HG03139 (cell line): Measurements from ENCODE around the gene LIPC.

Experiments used
- ATAC-seq: cut with Tn5 transposase; IDR thresholded peaks from one replicate; pipeline ENCODE4 v1.9.1; 2021; ENCODE audit not compliant: unreplicated experiment

LIPC gene

DNA sequence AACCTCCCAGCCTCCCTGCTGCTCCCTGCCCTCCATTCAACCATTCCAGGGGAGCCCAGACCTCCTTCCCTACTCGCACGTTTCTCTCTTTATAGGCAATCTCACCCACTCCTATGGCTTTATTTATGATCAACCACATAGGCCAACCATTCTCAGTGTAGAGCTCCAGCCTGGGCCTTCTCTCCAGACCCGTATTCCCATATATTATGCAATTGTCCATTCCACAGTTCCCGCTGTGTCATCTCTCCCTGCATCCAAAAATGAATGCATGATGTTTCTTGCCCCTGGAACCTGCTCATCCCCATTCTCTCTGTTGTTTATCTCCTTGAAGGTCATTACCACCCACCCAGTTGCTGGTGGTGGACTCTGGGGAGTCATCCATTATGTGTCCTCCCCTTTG, 140.7 kb downstream of the LIPC start:
- no peak for ATAC-seq

DNA sequence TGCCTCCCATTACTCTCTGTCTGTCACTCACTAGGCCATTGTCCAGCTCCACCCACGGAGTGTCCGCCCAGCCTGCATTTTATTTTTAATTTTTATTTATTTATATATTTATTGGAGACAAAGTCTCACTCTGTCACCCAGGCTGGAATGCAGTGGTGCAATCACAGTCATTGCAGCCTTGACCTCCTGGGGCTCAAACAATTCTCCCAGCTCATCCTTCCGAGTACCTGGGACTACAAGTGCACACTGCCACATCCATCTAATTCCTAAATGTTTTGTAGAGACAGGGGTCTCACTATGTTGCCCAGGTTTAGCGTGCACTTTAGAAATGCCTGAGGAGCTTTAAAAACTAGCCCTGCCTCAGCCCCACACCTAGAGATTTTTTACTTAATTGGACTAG, 141.5 kb downstream of the LIPC start:
- ATAC-seq, result no peak

DNA sequence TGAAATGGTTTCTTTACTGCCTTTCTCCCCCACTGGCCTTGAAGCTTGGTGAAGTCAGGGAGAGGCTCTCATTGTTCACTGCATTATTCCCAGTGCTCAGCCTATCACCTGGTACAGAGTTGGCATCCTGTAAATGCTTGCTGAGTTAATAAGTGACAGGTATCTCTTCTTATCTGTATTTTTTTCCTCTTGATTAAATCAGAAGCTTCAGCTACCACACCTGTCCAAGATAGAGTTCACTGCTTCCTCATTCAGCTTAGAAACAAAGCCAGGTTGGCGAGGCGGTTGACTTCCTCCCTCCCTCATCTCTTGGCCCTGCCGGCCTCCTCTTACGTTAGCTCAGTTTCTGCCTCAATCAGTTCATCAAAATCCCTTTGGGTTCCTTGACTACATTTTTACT, 142.8 kb downstream of the LIPC start:
- no peak for ATAC-seq

DNA sequence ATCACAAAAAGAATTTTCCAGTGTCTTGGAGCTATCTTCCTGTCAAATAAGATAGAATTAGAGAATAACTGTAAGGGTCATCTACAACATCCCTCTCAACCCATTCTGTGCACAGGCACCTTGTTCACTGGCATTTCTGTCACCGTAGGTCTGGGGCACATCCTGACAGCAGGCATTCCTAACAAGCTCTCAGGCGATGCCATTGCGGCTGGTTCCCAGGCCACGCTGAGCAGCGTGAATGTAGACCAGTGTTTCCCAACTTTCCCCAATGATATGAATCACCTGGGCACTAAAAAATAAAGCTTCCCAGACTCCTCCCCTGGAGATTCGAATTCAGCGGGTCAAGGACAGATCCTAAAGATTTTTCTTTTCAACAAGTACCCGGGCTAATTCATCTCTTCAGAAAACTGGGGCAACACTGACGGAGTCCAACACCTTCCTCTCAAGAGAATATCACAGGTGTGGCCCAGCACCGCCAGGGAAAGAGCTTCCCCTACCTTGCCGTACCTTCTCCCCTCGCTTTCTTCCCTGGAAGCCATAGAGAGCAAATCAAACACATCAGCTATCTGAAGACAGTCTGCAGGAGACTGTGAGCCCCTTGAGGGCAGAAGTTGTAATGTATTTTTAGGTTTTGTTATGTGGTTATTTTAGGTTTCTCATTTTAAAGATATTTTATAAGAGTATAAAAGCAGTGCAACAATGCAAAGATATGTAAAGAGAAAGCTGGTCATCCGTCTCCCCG, 143.4 kb downstream of the LIPC start:
- ATAC-seq, result no peak

DNA sequence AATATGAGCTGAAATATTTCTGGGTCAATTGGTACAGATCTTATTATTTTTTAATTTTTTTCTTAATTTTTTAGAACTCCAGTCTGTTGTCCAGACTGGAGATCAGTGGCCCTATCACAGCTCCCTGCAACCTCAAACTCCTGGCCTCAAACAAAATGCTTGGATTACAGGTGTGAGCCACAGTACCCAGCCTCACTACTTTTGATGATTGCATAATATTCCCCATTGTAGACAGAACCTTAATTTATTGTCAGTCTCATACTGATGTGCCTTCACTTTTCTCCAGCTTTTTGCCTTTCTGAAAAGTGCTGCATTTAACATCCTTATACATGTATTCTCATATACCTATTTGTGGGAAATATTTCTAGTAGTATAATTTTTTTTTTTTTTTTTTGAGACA, 144.9 kb downstream of the LIPC start:
- ATAC-seq, result no peak

DNA sequence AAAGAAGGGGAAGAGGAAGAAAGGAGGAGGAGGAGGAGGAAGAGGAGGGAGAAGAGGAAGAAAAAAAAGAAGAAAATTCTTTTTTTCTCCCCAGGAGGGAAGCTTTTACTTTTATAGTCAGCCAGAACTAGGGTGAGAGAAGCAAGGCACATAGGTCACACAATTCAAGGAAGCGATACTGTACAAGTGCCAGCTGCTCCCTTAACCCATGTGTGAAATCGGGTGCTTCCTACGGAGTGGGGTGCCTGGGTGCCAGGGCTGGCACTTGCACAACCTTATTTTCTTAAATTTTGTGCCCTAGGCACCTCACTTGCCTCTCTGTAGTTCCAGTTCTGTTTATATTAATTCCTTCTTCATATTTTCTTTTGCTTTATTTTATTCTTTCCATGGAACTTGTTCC, 150.4 kb downstream of the LIPC start:
- ATAC-seq, result no peak

DNA sequence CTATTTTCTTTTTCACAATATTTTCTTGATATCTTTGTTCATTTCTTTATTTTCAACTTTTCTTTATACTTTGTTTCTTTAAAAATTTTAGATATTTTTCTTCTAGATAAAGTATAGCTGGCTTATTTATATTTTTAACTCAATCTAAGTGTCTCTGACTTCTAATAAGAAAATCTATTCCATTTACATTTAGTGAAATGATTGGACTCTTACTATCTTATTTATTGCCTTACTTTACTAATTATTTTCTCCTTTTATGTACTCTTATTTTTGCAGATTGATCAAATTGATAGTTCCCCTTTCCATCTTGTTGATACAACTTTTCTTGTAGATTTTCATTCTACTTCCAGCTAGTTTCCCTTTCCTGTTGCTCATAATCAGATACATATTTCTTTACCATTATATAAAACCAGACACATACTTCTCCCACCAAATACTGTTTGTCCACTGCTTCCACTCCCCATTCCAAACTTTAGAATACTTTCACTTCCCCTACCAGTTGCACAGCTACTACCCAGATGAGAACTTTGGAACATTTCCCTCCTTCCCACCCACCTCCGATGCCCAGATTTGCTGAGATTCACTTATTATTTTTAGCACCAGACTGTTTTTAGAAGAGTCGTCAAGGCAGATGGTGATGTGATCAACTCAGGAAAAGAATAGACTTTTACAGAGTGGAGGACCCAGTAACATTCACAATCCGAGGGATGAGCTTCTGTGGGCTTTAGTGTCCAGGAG, 151.5 kb downstream of the LIPC start:
- no peak for ATAC-seq

DNA sequence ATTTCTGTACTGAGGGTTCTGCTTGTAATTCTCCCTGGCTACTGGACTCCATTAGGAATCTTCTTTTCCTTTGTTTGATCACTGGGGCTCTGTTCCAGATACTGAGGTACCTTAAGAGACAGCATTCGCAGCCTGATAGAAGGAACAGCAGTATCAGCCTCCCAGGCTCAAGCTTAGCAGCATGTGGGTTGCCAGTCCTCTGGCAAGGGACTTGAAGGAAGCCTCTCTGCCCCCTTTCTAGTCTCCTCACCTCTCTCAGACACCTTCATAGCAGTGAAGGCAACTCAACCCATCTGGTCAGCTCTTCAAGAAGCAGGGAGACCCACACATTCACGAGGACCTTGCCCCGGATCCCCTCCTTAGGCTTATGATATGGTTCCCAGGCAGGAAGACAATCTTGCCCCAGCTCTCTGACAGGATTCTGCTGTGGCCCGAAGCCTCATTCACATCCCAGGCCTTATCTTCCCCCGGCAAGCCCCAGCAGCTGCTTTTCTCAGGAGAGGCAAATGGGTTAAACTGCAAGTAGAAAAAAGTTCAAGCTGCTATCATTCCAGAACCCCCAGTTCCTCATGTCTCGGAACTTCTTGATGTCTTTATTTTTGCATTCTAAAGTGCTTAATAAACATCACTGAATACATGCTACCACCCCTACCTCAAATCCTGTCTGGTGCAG, 153.1 kb downstream of the LIPC start:
- no peak for ATAC-seq

DNA sequence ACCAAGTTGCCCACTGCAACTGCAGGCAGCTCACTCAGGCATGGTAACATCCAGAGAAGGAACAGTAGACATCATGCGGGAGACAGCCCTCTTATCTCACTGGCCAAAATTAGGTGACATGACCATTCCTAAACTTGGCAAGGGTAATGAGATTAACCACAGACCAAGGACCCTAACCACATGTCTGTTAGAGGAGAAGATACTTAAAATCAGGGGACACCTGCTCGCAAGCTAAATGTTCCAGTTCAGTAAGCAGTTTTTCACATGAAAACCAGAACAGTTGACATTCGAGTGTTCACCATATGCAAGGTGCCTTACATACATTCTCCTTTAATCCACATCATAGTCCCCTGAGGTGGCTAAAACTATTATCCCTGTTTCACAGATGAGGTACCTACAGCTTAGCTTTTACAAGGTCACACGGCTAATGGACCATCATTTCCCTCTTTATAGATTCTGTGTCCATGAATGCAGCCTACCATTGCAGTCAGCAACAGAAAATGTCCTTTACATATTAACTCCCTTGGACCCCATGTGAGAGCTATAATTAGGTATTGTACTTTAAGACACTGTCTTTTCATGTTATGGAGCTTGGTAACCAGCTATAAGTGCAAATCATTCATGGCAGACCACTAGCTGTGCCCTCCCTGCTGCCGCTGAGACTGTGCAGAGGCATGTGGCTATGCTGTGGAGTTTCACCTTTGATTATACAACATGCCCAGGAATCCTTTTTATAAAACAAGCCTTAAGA, 154.1 kb downstream of the LIPC start:
- no peak for ATAC-seq

DNA sequence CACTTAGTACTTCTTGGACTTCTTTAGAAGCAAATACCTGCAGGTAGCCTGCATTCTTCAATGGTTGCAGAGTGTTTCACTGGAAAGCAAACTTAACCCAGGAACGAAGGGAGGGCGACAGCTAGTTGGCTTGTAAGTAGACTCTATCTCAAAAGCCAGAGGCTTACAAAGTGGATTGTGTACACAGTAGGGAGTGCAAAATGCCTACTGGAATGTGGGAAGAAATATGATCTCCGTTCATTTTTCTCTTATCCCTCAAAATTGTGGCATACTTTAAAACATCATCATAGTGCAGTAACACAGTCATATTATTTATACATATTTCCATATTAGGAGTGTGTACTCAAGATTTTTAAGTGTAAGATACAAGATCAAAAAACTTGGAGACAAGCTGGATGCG, 155.7 kb downstream of the LIPC start:
- ATAC-seq, result no peak

DNA sequence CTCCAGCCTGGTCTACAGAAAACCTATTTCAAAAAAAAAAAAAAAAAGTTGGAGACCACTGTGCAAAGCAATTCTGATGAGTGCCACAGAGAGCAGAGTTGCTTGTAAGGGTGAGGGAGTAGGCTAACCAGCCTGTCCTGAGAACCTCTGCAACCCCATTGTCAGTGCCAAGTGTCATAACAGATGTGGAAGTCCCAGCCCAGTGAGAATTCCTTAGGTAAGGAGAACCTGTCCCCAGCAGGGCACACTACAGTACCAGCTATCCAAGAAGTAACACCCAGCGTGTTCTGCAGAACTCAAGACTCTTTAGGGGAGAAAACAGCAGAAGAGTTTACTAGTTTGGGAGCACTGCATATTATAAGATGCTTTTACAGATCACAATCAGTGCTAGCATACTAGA, 156.3 kb downstream of the LIPC start:
- no peak for ATAC-seq

DNA sequence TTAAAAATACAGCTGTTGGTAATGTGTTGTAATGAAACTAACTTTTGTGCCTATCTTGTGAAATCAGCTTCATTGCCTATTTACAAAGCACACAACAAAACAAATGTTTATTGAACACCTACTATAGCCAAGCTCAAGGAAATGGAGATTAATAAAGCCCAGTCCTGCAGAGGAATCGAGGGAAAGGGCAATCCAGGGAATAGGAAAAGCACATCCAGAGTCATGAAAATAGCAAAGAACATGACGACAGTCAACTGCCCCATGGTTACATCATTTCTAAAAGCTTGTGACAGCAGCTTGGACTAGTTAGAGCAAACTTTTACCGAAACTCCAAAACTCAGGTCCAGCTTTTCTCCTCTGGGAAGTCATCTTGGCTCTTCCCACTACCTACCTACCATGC, 157.3 kb downstream of the LIPC start:
- no peak for ATAC-seq

DNA sequence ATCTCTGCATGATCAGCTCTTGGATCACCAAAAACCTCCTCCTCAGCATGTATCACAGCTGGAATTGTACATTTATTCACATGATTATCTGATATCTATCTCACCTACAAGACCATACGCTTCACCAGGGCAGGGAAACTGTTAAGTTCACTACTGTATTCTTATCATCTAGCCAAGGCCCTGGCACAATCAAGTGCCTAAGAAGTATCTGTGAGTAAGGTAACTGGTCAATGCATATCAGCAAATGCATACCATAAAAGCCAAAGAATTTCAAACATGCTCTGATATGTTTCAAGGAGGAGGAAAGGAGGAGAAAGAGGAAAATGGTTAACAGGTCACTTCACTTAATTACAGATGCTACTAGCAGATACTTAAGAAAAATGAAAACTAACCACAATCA, 158.4 kb downstream of the LIPC start:
- ATAC-seq, result no peak

DNA sequence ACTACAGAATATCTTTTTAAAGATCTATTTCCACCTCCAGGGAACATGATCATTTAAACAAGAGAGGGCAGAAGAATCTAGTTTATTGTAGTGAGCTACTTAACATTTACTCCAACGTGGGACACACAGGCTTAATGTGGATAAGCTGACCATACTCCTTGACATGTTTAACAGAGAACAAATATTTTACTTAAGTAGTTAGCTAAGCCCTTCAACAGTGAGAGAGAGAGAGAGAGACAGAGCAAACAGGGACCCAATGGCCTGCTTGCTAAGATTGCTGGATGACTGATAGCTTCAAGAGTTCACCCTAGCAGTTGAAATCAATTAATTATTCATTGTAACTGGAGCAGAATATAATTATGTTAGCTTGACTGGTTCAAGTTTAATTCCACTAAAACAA, 159.1 kb downstream of the LIPC start:
- no peak for ATAC-seq

DNA sequence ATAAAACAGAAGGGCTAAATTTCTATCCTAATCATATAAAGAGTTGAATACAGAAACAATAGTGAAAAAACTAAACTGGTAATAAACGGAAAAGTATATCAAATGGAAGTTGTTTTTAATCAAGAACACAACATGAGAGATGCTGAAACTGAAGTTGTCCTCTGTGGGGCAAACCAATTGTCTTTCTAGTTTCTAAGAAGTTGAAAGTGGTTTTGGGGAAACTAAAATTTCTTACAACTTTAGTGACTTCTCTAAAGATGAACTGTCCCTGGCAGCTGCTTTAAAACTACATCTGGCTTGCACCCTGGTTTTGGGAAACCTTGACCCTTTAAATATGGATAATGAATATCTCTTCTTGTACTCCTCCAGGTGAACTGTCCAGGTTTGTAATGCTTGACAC, 162.1 kb downstream of the LIPC start:
- no peak for ATAC-seq

DNA sequence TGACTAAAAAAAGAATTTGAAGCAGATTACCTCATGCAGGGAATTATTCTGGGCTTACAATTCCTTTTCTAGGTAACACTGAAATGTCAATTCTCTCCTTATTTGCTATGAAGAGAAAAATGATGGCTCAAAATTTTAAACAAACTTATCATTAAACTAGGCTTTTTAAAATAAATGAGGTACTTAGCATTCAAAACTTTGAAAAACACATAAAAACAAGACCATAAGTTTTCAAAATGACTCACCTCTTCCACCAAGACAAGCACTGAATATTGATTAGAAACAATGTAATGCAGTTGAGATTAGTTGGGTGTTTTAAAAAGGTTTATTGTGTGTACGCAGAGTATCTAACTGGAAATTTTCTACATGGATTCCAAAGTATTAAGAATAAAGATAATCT, 163.1 kb downstream of the LIPC start:
- no peak for ATAC-seq

DNA sequence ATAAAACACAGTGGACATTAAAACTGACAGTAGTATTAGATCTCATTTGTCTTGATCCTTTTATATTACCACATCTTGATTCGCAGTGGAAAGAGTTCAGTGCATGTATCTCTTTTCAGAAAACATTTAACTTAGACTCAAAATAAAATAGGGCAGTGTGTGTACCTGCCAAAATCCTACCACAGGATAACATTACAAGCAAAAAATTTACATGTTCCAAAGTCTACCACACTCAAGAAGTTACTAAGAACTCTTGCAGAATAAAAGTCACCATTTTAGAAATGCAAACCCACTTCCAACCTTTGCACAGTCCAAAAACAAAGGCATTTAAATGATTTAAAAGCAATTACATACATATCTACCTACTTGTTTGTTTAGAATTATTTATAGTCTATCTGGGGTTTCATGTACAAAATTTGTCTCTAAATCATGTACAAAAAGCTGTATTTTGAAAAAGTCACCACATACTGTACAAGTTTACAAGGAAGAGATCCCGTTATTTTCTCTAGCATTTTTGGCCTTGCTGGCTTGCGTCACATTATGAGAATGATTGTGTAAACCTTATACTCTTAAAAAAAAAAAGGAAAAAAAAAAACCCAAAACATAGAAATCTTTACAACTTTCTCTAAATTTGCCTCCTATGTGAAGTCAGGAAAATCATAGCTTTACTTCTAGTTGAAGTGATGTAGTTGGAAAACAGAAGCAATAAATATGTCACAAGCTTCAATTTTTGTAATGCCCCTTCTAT, 163.9 kb downstream of the LIPC start:
- no peak for ATAC-seq

DNA sequence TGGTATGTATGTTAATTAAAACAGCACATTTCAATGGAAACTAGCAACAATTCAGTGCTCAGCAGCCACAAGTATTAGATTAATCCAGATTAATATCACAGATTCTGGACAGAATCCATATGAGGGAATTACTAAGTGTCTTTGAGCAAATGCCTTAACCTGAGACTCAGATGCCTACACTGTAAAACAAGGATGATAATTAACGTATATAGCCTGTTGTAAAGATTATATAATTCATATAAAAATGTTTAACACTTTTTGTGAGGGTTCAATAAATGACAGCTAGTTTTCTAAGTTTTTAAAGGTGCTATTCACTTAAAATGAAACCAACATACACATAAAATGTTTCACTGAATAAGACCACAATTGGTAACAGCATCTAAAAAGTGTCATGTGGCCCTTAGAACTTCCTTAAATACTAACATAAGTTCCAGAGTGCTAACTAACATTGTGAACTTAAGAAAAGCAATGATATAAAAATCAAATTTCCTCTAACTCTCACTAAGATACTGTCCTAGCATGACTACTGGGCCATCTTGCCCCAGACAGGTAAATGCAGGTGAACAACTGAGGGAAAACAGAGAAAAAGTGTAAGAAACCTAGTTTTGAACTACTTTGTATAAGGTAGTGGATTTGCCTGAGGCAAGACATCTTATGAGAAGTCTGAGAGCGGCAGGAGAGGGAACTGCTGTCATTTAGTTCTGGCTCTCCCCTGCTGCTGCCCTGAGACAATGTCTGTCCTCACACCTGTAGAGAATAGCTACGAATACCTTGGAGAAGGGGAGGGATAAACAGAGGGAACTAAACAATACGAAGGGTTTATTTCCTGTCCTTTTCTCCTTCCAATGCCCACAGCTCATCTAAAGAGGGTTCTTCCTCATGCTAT, 166.4 kb downstream of the LIPC start:
- ATAC-seq, result no peak

DNA sequence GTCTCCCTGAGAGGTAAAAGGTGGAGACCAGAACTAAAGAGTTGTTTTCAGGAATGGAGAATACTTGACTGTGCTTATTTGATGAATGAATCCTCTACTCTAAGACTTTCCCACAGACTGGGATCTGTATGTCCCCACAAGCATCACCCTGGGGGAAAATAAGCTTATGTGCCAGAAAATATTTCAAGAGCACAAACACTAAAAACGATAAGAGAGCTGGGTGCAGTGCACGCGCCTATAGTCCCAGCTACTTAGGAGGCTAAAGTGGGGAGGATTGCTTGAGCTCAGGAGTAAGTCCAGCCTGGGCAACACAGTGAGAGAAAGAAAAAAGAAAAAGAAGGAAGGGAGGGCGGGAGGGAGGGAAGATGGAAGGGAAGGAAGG, 167.0 kb downstream of the LIPC start:
- no peak for ATAC-seq

DNA sequence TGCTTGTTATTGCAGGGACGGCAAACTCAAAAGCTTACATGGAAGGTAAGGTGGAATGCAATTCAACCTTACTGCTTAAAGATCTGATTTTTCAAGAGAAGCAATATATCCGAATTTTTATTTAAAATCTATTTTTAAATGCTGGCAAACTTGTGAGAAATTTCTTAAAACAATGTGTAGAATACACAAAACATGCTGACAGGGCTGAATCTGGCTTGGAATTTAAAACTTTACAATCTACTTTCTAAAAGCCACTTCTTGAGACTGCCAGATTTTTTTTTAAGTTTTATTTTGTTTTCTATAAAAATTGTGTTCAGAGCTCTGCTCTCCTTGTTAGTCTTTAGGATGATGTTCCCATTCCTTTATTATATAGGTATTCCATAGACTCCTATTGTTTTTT, 171.0 kb downstream of the LIPC start:
- no peak for ATAC-seq
